ENCODE results near the gene PEX26.
"Not testable (repeated sequence)": the region's sequence is repeated elsewhere in the genome, so short reads cannot be mapped to it uniquely, and the experiment has no call there.

The PEX26 gene

GRCh38 chr22:18101536-18101935, 23.7 kb downstream of the PEX26 start:
- no CpG with 5 or more reads among the region's 4 CpGs for WGBS (ENCODE audit: extremely low coverage, insufficient coverage, insufficient read length)
- Histone ChIP-seq H2BK12ac (ENCODE audit: low read length) (no peak overlapping the region), H3K9ac (ENCODE audit: low read length) (no peak overlapping the region), H3K4me1 (ENCODE audit: control insufficient read depth in 1 of 2, insufficient read depth in 2 of 2, low read length in 2 of 2) (no peaks in the 10 kb centered on the region), H3K14ac (ENCODE audit: low read length) (no peak overlapping the region), H4K12ac (ENCODE audit: low read depth, low read length) (no peak overlapping the region), H3K4me3 (ENCODE audit: low read depth, low read length) (no peak overlapping the region), H3K9me3 (ENCODE audit: insufficient read depth, low read depth, low read length) (peaks cover 7% of the 10 kb centered on the region), H3K27ac (ENCODE audit: low read depth, low read length) (no peak overlapping the region), H3K4ac (ENCODE audit: low read depth, low read length) (no peak overlapping the region), H3K79me1 (ENCODE audit: low read length) (no peaks in the 10 kb centered on the region), H3K79me2 (ENCODE audit: control insufficient read depth, insufficient read depth, low read length, poor library complexity) (no peaks in the 10 kb centered on the region), H2AFZ (ENCODE audit: insufficient read depth, low read length, poor library complexity) (no peak overlapping the region), H3K27me3 (ENCODE audit: insufficient read depth, low read length) (no peaks in the 10 kb centered on the region), H4K8ac (ENCODE audit: low read depth, low read length) (no peak overlapping the region), H2AK5ac (ENCODE audit: low read length) (no peak overlapping the region), H2BK5ac (ENCODE audit: low read depth, low read length, poor library complexity) (no peak overlapping the region), H2BK120ac (ENCODE audit: insufficient read depth, low read length, poor library complexity) (no peak overlapping the region), H3K18ac (ENCODE audit: low read length) (no peak overlapping the region), H3K4me2 (ENCODE audit: low read length) (no peak overlapping the region), H3K36me3 (ENCODE audit: control insufficient read depth in 1 of 2, insufficient read depth in 2 of 2, low read length in 2 of 2) (peaks cover 0 to 2% of the 10 kb centered on the region in 2 experiments), H3K23ac (ENCODE audit: low read length) (no peak overlapping the region), H4K91ac (ENCODE audit: low read depth, low read length) (no peak overlapping the region)
- DNase-seq = no peak

DNA sequence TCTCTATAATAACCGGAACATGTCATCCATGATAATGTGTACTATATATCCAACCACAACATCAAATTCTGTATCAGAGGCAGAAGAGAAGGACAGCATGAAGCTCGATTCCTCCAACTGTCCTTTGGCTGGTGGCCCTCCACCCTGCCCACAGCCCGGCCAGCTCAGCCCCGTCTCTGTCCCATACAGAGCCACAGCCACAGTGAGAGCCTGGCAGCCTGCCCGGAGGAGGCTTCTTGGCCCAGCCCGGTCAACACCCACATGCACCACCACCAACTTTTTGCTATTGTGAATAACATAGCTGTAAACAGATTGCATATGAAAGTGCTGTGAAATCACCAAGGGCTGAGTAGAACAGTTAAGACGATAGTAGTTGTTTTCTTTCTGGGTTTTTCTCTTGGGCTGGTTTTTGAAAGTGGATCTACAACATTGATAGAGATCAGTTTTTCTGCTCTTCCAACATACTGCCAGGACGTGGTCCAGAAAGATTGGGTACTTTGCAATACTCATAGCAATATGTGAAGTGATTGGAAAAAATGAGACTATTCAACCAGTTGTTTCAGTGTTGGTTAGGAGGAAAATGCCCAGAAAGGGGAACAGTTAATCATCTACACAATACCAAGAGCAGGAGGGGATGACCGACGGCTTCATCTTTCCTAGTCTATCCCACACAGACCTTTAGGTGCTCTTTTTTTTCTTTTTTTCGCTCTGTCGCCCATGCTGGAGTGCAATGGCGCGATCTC, 25.9 kb downstream of the PEX26 start:
- H2AK5ac ChIP-seq (ENCODE audit: low read length) = no peak overlapping the region
- no peak overlapping the region for H4K8ac ChIP-seq (ENCODE audit: low read depth, low read length)
- H2AFZ ChIP-seq (ENCODE audit: insufficient read depth, low read length, poor library complexity) = no peak overlapping the region
- no peak overlapping the region for H4K12ac ChIP-seq (ENCODE audit: low read depth, low read length)
- no peak overlapping the region for H3K27ac ChIP-seq (ENCODE audit: low read depth, low read length)
- no peaks in the 10 kb centered on the region for H3K79me1 ChIP-seq (ENCODE audit: low read length)
- no peak overlapping the region for H3K4ac ChIP-seq (ENCODE audit: low read depth, low read length)
- H2BK5ac ChIP-seq (ENCODE audit: low read depth, low read length, poor library complexity) = no peak overlapping the region
- H3K9ac ChIP-seq (ENCODE audit: low read length) = no peak overlapping the region
- H3K79me2 ChIP-seq (ENCODE audit: control insufficient read depth, insufficient read depth, low read length, poor library complexity) = no peaks in the 10 kb centered on the region
- no peak overlapping the region for H3K18ac ChIP-seq (ENCODE audit: low read length)
- H3K4me3 ChIP-seq (ENCODE audit: low read depth, low read length) = no peak overlapping the region
- no peak overlapping the region for H2BK12ac ChIP-seq (ENCODE audit: low read length)
- no CpG with 5 or more reads among the region's 14 CpGs for WGBS (ENCODE audit: extremely low coverage, insufficient coverage, insufficient read length)
- H3K14ac ChIP-seq (ENCODE audit: low read length) = no peak overlapping the region
- H3K36me3 ChIP-seq (ENCODE audit: control insufficient read depth in 1 of 2, insufficient read depth in 2 of 2, low read length in 2 of 2) = peaks cover 0 to 2% of the 10 kb centered on the region in 2 experiments
- H3K4me1 ChIP-seq (ENCODE audit: control insufficient read depth in 1 of 2, insufficient read depth in 2 of 2, low read length in 2 of 2) = no peaks in the 10 kb centered on the region
- no peak overlapping the region for H4K91ac ChIP-seq (ENCODE audit: low read depth, low read length)
- peaks cover 8% of the 10 kb centered on the region for H3K9me3 ChIP-seq (ENCODE audit: insufficient read depth, low read depth, low read length)
- H2BK120ac ChIP-seq (ENCODE audit: insufficient read depth, low read length, poor library complexity) = no peak overlapping the region
- H3K23ac ChIP-seq (ENCODE audit: low read length) = no peak overlapping the region
- no peaks in the 10 kb centered on the region for H3K27me3 ChIP-seq (ENCODE audit: insufficient read depth, low read length)
- no peak for DNase-seq
- H3K4me2 ChIP-seq (ENCODE audit: low read length) = no peak overlapping the region

DNA sequence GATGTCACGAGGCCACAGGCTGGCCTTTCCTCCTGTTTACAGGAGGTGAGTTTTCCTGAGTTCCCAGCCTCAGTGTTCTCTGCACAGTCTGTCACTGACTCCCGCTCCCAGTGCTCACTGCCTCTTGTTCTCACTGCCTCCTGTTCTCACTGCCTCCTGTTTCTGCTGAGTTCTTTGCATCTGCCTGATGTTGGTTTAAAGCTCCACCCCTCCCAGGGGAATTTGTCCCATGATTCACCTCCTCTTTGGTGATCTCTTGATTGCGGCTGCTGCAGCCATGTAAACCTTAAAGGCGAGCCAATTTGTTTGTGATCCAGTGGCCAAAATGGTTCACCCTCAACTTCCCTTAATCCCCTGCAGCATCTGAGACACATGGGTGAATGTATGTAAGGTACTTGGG, 26.8 kb downstream of the PEX26 start:
- H3K79me2 ChIP-seq (ENCODE audit: control insufficient read depth, insufficient read depth, low read length, poor library complexity) = no peaks in the 10 kb centered on the region
- no peak overlapping the region for H3K23ac ChIP-seq (ENCODE audit: low read length)
- peaks cover 0 to 2% of the 10 kb centered on the region in 2 experiments for H3K36me3 ChIP-seq (ENCODE audit: control insufficient read depth in 1 of 2, insufficient read depth in 2 of 2, low read length in 2 of 2)
- H2BK12ac ChIP-seq (ENCODE audit: low read length) = no peak overlapping the region
- no peak overlapping the region for H2BK5ac ChIP-seq (ENCODE audit: low read depth, low read length, poor library complexity)
- H3K9ac ChIP-seq (ENCODE audit: low read length) = no peak overlapping the region
- H3K4me1 ChIP-seq (ENCODE audit: control insufficient read depth in 1 of 2, insufficient read depth in 2 of 2, low read length in 2 of 2) = no peaks in the 10 kb centered on the region
- no peak overlapping the region for H3K4me3 ChIP-seq (ENCODE audit: low read depth, low read length)
- H2AK5ac ChIP-seq (ENCODE audit: low read length) = no peak overlapping the region
- H3K4ac ChIP-seq (ENCODE audit: low read depth, low read length) = no peak overlapping the region
- no peak for DNase-seq
- no peak overlapping the region for H4K91ac ChIP-seq (ENCODE audit: low read depth, low read length)
- H4K8ac ChIP-seq (ENCODE audit: low read depth, low read length) = no peak overlapping the region
- WGBS (ENCODE audit: extremely low coverage, insufficient coverage, insufficient read length) = no CpG with 5 or more reads among the region's 4 CpGs
- H2BK120ac ChIP-seq (ENCODE audit: insufficient read depth, low read length, poor library complexity) = no peak overlapping the region
- H3K27me3 ChIP-seq (ENCODE audit: insufficient read depth, low read length) = peaks cover 3% of the 10 kb centered on the region
- no peak overlapping the region for H3K14ac ChIP-seq (ENCODE audit: low read length)
- no peak overlapping the region for H4K12ac ChIP-seq (ENCODE audit: low read depth, low read length)
- peaks cover 8% of the 10 kb centered on the region for H3K9me3 ChIP-seq (ENCODE audit: insufficient read depth, low read depth, low read length)
- H3K18ac ChIP-seq (ENCODE audit: low read length) = no peak overlapping the region
- H3K79me1 ChIP-seq (ENCODE audit: low read length) = no peaks in the 10 kb centered on the region
- H3K4me2 ChIP-seq (ENCODE audit: low read length) = no peak overlapping the region
- H2AFZ ChIP-seq (ENCODE audit: insufficient read depth, low read length, poor library complexity) = no peak overlapping the region
- no peak overlapping the region for H3K27ac ChIP-seq (ENCODE audit: low read depth, low read length)

- H3K23ac ChIP-seq (ENCODE audit: low read length); H3K18ac ChIP-seq (ENCODE audit: low read length); H2BK5ac ChIP-seq (ENCODE audit: low read depth, low read length, poor library complexity); H3K4me1 ChIP-seq (ENCODE audit: control insufficient read depth in 1 of 2, insufficient read depth in 2 of 2, low read length in 2 of 2); H3K27ac ChIP-seq (ENCODE audit: low read depth, low read length); H3K9me3 ChIP-seq (ENCODE audit: insufficient read depth, low read depth, low read length); H4K8ac ChIP-seq (ENCODE audit: low read depth, low read length); H3K4me3 ChIP-seq (ENCODE audit: low read depth, low read length); H2BK120ac ChIP-seq (ENCODE audit: insufficient read depth, low read length, poor library complexity); H2AFZ ChIP-seq (ENCODE audit: insufficient read depth, low read length, poor library complexity); H3K14ac ChIP-seq (ENCODE audit: low read length); H3K4ac ChIP-seq (ENCODE audit: low read depth, low read length); H2BK12ac ChIP-seq (ENCODE audit: low read length); H4K91ac ChIP-seq (ENCODE audit: low read depth, low read length); H3K79me1 ChIP-seq (ENCODE audit: low read length); H2AK5ac ChIP-seq (ENCODE audit: low read length); H3K36me3 ChIP-seq (ENCODE audit: control insufficient read depth in 1 of 2, insufficient read depth in 2 of 2, low read length in 2 of 2); DNase-seq; H3K9ac ChIP-seq (ENCODE audit: low read length); H3K4me2 ChIP-seq (ENCODE audit: low read length); H4K12ac ChIP-seq (ENCODE audit: low read depth, low read length); H3K79me2 ChIP-seq (ENCODE audit: control insufficient read depth, insufficient read depth, low read length, poor library complexity): not testable (repeated sequence)
- WGBS (ENCODE audit: extremely low coverage, insufficient coverage, insufficient read length) = no CpG with 5 or more reads among the region's 7 CpGs
- H3K27me3 ChIP-seq (ENCODE audit: insufficient read depth, low read length) = peaks cover 17% of the 10 kb centered on the region
Observed at GRCh38 chr22:18105981-18106380, 28.2 kb downstream of the PEX26 start.

Data from trophoblast cell (in vitro differentiated cells and primary cell).